Measurements from ENCODE around the gene BACE1-AS.

Gene BACE1-AS

GRCh38 chr11:117295438-117296137 lies 4.4 kb downstream of the BACE1-AS start:
- Histone ChIP-seq H3K9me3 (no peaks in the 10 kb centered on the region), H3K4me3 (ENCODE audit: low read depth, low read length) (no peak overlapping the region), H3K4me1 (peaks cover 11% of the 10 kb centered on the region), H3K36me3 (peaks cover 7% of the 10 kb centered on the region), H3K27me3 (no peaks in the 10 kb centered on the region)
- no peak for TF ChIP-seq CTCF (IDR thresholded peaks at IDR 0.05; ENCODE audit: low read depth, low read length)
- no peak for DNase-seq

GRCh38 chr11:117296881-117297280 lies 5.7 kb downstream of the BACE1-AS start:
- no peaks in the 10 kb centered on the region for H3K27me3 ChIP-seq
- no peak for DNase-seq
- peaks cover 11% of the 10 kb centered on the region for H3K4me1 ChIP-seq
- peaks cover 3% of the 10 kb centered on the region; the same call in 1 of the 2 replicates for H3K36me3 ChIP-seq
- TF ChIP-seq CTCF (IDR thresholded peaks at IDR 0.05; ENCODE audit: low read depth, low read length): no peak
- H3K4me3 ChIP-seq (ENCODE audit: low read depth, low read length): no peak overlapping the region
- H3K9me3 ChIP-seq: no peaks in the 10 kb centered on the region

- H3K4me1 ChIP-seq: peaks cover 11% of the 10 kb centered on the region
- TF ChIP-seq CTCF (IDR thresholded peaks at IDR 0.05; ENCODE audit: low read depth, low read length): no peak
- no peak for DNase-seq
- peaks cover 3% of the 10 kb centered on the region; the same call in 1 of the 2 replicates for H3K36me3 ChIP-seq
- no peaks in the 10 kb centered on the region for H3K9me3 ChIP-seq
- no peak overlapping the region for H3K4me3 ChIP-seq (ENCODE audit: low read depth, low read length)
- no peaks in the 10 kb centered on the region for H3K27me3 ChIP-seq
Observed at GRCh38 chr11:117298195-117298594, 7.0 kb downstream of the BACE1-AS start.

GRCh38 chr11:117299351-117300282 lies 8.5 kb downstream of the BACE1-AS start:
- no peak overlapping the region for H3K4me3 ChIP-seq (ENCODE audit: low read depth, low read length)
- peaks cover 11% of the 10 kb centered on the region for H3K4me1 ChIP-seq
- H3K36me3 ChIP-seq: peaks cover 3% of the 10 kb centered on the region; the same call in 1 of the 2 replicates
- no peaks in the 10 kb centered on the region for H3K9me3 ChIP-seq
- H3K27me3 ChIP-seq: no peaks in the 10 kb centered on the region
- no peak for TF ChIP-seq CTCF (IDR thresholded peaks at IDR 0.05; ENCODE audit: low read depth, low read length)
- DNase-seq: peak; percentile 24

- peaks cover 11% of the 10 kb centered on the region for H3K4me1 ChIP-seq
- H3K36me3 ChIP-seq: peaks cover 3% of the 10 kb centered on the region; the same call in 1 of the 2 replicates
- no peaks in the 10 kb centered on the region for H3K27me3 ChIP-seq
- H3K9me3 ChIP-seq: no peaks in the 10 kb centered on the region
- peak; percentile 20 for DNase-seq
- no peak overlapping the region for H3K4me3 ChIP-seq (ENCODE audit: low read depth, low read length)
- TF ChIP-seq CTCF (IDR thresholded peaks at IDR 0.05; ENCODE audit: low read depth, low read length): no peak
Observed at GRCh38 chr11:117300283-117300663, 9.1 kb downstream of the BACE1-AS start.

Measured in BE2C (cell line).